Ishikawa (cell line): ENCODE data around the gene TRAF1.

ENCODE experiments used
- CREB1 ChIP-seq: IDR thresholded peaks from 2 replicates; pipeline ENCODE4 v1.6.1; 2012; ENCODE audit warnings: low read depth
- EP300 ChIP-seq: IDR thresholded peaks from 2 replicates; pipeline ENCODE4 v1.6.1; 2012; ENCODE audit warnings: borderline replicate concordance
- FOXM1 ChIP-seq: IDR thresholded peaks from 2 replicates; pipeline ENCODE4 v1.6.1; 2012; ENCODE audit warnings: low read depth, borderline replicate concordance
- NFIC ChIP-seq: IDR thresholded peaks from 2 replicates; pipeline ENCODE4 v1.6.1; 2012
- RAD21 ChIP-seq: IDR thresholded peaks from 2 replicates; pipeline ENCODE4 v1.6.1; 2012; ENCODE audit warnings: low read depth
- TAF1 ChIP-seq: IDR thresholded peaks from 2 replicates; pipeline ENCODE4 v1.6.1; 2012; ENCODE audit warnings: low read depth, mild to moderate bottlenecking
- TCF12 ChIP-seq: IDR thresholded peaks from 2 replicates; pipeline ENCODE4 v1.6.1; 2012; ENCODE audit warnings: low read depth
- TEAD4 ChIP-seq: IDR thresholded peaks from 2 replicates; pipeline ENCODE4 v1.6.1; 2012
- YY1 ChIP-seq: IDR thresholded peaks from 2 replicates; pipeline ENCODE4 v1.6.1; 2012; ENCODE audit warnings: low read depth
- TF ChIP-seq, protein P1 (sequence below): IDR thresholded peaks from 2 replicates; pipeline ENCODE4 v1.6.1; 2012; ENCODE audit warnings: low read depth, mild to moderate bottlenecking
- TF ChIP-seq, protein P2 (sequence below): IDR thresholded peaks from 2 replicates; pipeline ENCODE4 v1.6.1; 2012

DNA sequence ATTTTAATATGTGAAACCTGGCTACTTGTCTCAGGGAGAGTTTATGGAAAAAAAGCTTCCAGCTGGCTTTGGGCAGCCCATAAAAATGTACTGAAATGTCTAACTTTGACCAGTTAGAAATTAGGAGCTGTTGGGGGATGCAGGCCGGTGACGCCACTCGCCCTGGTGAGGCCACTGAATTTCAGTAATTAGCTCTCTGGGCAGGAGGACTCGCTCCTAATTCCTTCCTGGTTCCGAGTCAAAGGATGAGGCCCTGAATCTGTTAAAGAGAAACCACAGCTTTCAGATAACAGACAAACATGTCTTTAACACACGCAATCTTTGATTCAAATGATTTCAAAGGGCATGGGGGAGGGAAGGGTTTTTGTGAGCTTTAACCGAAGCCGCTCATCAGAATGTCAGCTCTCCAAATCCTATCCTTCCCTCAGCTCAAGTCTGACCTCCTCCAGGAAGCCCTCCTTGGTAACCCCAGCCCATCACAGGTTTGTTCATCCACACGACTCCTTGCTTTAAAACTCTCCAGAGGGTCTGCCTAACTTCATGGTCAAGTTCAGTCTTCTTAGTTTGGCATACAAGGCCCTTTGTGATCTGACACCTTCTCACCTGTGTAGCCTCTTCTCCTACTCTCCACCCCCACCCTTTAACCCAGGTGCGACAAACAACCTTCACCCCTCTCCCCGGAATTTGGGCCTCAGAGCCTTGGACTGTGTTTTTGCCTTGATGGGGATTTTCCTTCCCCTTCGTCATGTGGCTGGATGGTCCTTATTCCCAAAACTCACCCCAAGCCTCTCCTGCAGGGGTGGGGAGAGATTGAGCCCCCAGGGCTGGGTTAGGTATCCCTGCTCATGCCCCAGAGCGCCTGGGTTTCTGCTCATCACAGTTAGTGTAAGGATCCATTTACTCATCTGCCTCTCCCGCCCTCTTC is 36.0 kb downstream of the TRAF1 start:
- TF ChIP-seq TCF12 (no peak), CREB1 (no peak), EP300 (no peak), TAF1 (no peak), RAD21 (no peak), TEAD4 (no peak), YY1 (no peak), FOXM1 (no peak), NFIC (no peak)
- TF ChIP-seq, protein P1, sequence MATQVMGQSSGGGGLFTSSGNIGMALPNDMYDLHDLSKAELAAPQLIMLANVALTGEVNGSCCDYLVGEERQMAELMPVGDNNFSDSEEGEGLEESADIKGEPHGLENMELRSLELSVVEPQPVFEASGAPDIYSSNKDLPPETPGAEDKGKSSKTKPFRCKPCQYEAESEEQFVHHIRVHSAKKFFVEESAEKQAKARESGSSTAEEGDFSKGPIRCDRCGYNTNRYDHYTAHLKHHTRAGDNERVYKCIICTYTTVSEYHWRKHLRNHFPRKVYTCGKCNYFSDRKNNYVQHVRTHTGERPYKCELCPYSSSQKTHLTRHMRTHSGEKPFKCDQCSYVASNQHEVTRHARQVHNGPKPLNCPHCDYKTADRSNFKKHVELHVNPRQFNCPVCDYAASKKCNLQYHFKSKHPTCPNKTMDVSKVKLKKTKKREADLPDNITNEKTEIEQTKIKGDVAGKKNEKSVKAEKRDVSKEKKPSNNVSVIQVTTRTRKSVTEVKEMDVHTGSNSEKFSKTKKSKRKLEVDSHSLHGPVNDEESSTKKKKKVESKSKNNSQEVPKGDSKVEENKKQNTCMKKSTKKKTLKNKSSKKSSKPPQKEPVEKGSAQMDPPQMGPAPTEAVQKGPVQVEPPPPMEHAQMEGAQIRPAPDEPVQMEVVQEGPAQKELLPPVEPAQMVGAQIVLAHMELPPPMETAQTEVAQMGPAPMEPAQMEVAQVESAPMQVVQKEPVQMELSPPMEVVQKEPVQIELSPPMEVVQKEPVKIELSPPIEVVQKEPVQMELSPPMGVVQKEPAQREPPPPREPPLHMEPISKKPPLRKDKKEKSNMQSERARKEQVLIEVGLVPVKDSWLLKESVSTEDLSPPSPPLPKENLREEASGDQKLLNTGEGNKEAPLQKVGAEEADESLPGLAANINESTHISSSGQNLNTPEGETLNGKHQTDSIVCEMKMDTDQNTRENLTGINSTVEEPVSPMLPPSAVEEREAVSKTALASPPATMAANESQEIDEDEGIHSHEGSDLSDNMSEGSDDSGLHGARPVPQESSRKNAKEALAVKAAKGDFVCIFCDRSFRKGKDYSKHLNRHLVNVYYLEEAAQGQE, result no peak
- TF ChIP-seq, protein P2, sequence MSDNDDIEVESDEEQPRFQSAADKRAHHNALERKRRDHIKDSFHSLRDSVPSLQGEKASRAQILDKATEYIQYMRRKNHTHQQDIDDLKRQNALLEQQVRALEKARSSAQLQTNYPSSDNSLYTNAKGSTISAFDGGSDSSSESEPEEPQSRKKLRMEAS, result no peak
